ENCODE measurements around the gene PODXL. TPM values are rescaled to one million over a fixed set of nuclear protein-coding genes. Genes with fewer than 3 reads are reported as not detected.
"Not testable (repeated sequence)": the region's sequence is repeated elsewhere in the genome, so short reads cannot be mapped to it uniquely, and the experiment has no call there.

The PODXL gene
- total RNA-seq, 1 experiment from 2014 or later: 27.1 TPM

DNA sequence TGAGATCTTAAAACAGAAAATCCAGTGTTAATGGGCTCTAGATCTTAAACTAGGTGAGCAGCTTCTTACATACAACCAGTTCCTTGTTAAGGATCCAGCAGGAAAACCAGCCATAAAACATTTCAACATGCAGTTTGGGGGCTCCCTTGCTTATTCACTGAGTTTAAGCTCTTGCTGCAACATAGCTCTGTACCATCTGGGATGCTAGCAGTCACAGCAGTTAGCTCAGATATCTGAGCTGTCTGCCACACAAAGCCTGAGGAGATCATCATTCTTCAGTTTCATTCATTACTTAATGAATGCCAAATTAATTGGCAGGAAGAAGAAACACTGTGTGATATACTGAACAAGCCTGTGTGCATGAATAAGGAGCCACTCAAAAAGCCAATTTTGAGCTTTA is 62.8 kb downstream of the PODXL start:
- no peak for DNase-seq (ENCODE audit: low read depth)

DNA sequence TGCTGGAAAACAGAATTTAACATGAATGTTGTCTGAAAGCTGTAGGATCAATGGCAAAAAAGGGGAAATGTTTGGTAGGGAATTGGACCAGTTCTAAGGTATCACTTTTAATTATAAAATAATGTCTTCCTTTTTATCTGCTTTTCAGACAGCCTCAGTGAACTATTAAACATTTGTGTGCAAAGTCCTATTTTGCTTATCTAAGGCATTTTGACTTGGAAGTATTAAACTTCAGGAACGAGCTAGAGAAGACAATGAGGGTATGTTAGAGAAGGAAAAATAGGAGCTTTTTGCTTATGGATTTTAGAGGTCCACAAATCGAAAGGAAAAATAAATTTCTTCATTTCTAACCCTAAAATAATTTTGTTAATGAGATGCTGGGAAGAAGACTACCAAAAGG is 63.3 kb downstream of the PODXL start:
- DNase-seq (ENCODE audit: low read depth): no peak

DNA sequence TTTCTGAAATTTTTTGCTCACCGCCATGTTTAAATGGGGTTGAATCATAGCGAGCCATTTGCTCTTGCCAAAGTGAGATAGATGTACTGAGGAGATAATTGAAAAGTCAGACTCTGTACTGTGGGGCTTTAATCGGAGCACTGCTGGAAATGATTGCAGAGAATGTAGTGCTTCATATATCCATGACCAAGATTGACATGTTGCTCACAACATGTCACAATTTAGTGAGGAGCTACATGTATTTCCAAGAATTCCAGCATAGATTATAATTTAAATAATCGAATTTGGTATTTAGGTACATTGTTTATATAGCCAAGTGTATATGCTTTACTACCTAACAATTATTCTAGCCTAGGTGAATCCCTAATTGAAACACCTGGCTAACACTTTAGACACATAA is 66.5 kb downstream of the PODXL start:
- DNase-seq (ENCODE audit: low read depth): no peak

DNA sequence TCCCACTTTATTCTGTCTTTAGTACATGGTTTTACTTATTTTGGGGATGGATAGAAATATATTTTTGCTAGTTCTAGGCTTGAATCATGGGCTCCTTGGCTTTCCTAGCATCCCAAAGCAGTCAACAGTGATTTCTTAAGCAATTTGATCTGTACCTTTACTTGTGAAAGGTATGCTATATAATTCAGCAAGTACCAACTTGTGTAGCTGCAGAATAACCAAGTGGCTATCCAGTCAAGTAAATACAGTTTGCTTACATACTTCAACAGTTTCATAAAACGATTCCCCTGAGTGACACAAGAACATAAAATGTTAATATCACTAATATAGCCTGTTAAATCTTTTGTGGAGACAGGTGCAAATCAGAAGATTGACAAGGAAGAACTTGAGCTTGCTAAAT is 67.2 kb downstream of the PODXL start:
- no peak for DNase-seq (ENCODE audit: low read depth)

DNA sequence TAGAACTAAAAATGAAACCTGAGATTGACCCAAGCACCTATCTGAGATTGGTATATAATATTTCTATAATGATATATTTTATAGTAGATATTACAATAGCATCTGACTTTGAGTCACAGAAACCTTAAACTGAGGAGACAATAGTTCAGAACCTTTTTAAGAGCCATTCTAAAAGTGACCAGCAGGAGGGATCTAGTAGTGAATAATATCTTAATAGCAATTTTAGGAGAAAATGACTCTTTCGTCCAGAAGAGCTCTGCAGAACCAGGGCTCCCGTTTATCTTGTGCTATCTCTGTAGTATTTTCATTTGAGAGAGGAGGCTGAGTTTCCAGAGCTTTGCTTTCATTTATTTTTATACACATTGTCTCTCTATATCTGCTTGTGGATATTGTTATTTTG is 68.1 kb downstream of the PODXL start:
- no peak for DNase-seq (ENCODE audit: low read depth)

DNA sequence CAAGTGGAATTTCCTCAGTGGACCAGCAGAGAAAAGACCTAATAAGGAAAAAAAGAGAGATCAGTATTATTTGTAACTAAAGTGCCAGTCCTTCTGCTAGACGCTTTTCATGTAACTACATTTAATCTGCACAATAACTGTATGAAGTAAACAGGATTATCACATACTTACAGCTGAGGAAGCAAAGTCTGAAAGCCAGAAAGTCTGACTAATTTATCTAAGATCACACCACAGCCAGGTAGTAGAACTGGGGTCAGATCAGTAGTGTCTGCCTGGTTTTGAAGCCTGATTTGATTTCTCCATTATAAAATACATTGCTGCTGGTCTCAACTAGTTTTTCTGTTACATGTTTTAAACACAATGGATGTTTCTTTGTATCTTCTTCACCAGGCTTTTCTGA is 69.2 kb downstream of the PODXL start:
- DNase-seq (ENCODE audit: low read depth): no peak

DNA sequence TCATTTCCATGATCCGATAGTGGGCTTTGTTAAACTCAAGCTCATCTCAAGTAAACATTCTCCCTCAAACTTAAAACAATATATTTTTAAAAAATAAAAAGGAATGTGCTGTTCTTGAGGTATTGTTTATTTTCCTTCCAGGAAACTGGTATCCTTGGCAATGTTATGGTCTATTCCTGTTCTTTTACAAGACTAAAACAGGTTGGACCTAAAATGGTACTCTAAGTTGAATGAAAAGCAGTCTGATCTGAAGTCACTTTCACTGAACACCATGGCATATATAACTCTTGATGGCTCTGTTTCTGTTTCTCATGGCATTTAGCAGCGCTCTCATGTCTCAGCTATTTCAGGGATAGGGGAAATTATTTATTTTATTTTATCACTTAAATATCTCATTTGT is 70.1 kb downstream of the PODXL start:
- DNase-seq (ENCODE audit: low read depth): no peak

DNA sequence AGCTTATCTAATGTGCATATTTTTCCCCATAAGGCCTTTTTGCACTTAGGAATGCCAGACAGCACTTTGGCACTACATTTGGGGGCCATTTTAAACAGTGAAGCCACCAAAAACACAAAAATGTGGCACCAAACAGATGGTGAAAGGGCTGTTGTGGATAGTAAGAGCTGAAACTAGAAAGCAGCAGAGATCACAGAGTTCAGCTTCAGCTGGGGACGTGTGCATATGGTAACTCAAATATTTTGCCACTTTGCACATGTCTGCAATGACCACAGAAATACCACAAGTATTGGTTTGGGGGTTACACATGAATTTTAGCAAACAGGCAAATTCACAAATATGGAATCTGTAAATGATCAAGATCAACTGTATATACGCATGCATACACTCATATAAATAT is 72.8 kb downstream of the PODXL start:
- no peak for DNase-seq (ENCODE audit: low read depth)

DNA sequence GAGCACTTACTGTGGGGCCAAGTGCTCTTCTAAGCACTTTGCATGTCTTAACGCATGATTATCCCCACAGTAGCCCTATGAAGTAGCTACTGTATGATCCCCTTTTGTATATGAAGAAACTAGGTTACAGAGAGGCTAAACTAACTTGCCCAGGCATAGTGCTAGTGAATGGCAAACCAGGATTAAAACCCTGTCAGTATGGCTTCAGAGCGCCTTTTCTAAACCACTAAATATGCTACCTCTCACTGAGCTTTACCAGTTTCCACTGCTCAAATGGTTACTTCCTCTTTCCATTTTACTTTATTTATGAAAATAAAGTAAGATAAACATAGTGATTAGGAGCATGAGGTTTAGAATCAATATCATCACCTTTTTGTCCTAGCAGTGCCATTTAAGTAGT is 73.6 kb downstream of the PODXL start:
- DNase-seq (ENCODE audit: low read depth): no peak

DNA sequence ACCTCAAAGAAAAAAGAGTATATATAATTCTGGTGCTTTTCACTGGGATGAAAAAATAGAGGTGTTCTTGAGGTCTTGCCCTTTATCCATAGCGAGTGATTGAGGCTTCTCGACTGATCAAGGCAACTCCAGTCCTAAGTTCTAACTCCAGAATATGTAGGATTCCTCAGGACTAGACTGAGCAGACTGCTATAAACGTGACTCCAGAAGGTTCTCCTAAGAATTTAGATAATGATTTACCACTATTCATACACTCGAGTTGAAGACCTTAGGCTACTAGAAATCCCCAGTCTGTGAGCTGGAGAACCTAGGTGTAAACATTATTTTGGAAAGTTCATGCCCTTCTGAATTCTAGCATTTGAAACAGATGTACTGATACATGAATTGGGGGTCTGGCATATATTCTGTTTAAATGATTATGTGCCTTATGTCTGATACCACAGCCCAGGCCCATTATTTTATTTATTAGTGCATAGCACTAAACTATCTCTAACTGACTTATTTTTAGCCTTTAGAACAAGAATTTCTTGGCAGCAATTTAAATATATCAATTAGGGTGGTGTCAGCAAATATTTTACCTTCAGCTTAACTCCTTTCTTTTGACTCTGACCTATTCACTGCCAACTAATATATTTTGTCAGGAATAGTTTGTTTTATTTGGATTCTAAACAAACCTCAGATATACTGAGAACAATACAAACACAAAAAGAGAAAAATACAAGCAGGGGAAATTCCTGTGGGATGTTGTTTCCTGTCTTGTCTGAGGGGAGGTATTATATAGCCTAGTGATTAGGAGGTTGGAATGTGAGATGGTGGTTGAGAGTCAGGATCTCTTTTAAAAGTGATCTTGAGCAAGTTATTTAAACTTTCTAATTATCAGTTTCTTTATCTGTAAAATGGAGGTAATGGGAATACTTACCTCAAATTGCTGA is 75.8 kb downstream of the PODXL start:
- DNase-seq (ENCODE audit: low read depth): peak; percentile 50

DNA sequence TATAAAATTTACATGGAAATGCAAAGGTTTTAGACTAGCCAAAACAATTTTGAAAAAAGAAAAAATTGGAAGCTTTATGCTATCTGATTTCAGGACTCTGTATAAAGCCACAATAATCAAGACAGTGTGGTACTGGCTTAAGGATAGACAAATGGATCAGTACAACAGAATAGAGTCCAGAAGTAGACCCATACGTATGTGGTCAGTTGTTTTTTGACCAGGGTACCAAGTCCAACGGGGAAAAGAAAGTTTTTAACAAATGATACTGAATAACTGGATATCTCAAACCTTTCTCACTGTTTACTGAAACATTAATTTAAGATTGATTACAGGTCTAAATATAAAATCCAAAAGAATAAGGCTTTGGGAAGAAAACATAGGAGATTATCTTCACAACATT is 79.7 kb downstream of the PODXL start:
- no peak for DNase-seq (ENCODE audit: low read depth)

DNA sequence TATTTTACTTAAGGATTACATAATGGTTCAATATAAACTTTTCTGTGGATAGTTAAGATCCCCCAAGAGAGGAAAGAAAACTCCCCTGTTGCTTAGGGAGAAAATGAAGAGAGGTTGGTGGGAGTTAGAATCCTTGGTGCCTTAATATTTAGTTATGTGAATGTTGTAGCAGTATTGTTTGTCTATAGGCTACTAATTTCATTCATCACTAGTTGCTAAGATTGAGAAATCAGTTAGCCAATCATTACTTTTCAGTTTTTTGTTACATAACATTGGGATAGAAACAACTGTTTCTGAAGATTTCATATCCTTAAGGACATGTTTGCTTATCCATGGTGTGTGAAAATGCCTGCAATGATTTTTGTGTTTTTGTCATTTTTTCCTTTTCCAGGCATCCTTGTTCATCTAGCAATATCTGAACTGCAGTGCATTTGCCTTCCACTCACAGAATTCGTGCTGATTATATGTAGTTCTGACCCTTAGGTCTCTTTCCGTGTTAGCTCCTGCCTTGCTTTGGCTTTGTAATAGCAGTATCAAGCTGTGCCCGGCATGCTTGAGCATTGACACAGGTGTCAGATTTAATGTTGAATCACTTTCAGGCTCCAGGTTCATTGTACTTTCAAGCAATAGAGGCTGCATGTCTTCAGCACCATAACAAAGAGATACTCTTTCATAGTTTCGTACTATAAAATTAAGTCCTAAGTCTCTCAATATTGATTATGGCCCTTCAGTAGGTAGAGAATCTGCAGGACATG is 85.0 kb downstream of the PODXL start:
- DNase-seq (ENCODE audit: low read depth): no peak

DNA sequence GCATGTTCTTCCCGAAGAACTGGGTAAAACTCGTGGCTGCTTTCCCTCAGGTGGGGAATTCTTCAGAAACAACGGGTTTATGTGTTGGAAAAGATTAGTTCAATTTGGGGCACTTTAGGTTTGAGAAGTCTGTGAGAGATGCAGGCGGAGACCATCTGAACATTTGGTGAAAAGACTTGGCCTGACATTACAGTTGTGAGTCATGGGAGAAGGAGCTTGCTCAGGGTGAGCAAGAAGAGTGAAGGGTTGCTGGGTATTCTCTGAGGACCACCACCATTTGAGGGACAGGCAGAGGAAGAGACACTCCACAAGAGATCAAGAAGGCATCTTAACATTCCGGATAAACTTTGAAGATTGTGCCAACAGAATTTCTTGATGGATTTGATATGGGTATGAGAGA is 88.6 kb downstream of the PODXL start:
- DNase-seq (ENCODE audit: low read depth): no peak

DNA sequence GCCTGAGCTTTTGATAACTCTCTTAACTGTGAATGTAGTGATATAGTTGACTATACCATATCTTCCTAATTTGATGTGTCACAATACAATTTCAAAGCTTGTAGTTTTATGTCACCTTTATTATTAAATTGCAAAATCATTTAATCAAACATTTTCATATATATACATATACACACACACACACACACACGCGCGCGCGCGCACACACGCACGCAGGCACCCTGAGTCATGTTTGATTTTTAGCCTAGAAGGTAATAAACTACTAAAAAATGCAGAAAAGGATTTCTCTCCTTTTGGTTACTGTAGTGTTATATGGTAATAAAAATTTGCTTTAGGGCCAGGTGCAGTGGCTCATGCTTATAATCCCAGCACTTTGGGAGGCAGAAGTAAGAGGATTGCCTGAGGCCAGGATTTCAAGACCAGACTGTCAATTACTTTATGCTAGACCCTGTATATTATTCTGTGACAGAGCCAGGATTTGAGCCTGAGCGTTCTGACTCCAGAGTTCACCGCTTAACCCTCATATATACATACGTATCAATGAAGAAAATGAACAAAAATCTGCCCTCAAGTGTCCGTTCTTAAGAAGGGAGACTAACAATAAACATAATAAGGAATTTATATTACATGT is 89.6 kb downstream of the PODXL start:
- DNase-seq (ENCODE audit: low read depth): no peak

DNA sequence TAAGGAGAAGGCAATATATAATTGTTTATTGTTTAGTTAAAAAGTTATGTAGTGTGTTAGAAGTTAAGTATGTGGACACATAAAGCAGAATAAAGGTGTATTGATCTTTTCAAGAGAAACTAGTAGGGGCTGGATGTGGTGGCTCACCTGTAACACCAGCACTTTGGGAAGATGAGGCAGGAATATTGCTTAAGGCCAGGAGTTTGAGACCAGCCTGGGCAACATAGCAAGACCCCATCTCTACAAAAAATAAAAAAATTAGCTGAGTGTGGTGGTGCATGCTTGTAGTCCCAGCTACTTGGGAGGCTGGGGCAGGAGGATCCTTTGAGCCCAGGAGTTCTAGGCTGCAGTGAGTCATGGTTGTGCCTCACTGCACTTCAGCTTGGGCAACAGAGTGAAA is 93.7 kb downstream of the PODXL start:
- DNase-seq (ENCODE audit: low read depth): not testable (repeated sequence)

DNA sequence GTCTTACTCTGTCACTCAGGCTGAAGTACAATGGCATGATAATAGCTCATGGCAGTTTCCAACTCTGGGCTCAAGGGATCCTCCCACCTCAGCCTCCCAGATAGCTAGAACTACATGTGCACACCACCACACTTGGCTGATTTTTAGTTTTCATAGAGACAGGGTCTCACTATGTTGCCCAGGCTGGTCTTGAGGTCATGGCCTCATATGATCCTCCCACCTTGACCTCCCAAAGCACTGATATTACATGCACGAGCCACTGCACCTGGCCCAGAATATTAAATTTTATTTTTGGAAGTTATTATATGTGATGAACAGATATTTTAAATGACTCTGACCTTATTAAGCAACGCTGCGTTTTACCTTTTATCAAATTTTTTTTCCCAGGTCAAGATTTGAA is 94.4 kb downstream of the PODXL start:
- no peak for DNase-seq (ENCODE audit: low read depth)

DNA sequence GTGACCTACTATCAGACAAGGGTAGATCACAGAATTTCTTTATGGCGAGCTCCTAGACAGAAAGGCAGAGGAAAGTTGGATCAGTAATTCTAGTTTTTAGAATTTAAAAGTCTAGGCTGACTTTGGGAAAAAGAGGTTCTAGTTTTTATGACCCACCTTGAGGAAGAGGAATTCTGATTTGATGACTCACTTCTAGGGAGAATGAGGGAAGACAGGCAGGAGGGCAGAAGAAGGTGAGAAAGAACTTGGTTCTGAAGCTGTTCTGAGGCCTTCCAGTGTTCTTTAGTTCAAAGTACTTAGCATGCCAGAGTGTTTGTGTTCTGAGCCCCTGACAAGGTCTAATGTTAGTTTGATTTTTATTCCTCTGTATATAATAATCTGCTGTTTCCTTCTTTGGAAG is 97.2 kb downstream of the PODXL start:
- no peak for DNase-seq (ENCODE audit: low read depth)

DNA sequence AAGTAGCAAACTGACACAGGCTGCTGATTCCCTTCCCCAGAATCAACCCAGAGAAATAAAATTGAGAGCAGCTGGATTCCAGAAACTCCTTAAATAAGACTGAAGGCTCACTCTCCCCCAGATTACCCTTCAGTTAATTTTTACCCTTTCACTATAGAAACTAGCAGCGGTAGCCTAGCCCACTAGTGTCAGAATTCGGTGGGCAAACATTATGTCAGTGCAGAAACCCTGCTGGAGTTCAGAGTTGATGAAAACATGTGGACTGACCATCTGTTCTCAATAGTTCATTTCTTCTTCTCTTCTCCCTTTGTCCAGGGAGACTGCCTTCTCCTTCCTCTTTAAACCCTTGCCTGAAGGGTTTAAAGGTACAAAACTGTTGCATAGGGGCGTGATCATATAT is 100.1 kb downstream of the PODXL start:
- no peak for DNase-seq (ENCODE audit: low read depth)

DNA sequence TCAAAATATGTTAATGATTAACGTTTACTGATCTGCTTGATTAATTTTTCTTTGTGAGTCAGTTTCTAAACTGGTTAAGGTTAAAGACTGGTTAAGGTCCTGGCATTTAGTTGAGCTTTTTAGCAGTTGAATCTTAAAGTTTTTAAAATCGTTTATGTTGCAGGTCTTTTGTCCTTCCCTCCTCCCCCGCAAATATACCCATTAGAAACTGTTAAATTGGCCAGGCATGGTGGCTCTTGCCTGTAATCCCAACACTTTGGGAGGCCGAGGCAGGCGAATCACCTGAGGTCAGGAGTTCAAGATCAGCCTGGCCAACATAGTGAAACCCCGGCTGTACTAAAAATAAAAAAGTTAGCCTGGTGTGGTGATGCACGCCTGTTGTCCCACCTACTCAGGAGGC is 100.9 kb downstream of the PODXL start:
- no peak for DNase-seq (ENCODE audit: low read depth)

DNA sequence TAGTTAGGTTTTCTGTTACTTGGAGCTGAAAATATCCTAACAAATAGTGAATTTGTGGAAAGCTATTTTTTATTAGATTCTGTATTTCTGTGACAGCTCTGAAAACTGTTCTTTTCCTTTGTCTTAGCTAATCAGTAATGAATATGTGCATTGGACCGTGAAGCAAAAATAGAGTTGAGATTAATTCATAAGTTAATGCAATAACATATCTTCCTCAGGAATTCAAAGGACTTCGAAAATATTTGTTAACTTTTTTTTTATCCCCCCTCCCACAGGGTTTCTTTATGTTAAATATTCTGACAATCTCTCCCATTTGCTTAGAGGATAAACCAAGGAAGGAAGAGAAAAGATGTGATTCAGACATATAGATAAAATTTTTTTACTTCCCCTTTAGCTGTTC is 101.4 kb downstream of the PODXL start:
- DNase-seq (ENCODE audit: low read depth): no peak

DNA sequence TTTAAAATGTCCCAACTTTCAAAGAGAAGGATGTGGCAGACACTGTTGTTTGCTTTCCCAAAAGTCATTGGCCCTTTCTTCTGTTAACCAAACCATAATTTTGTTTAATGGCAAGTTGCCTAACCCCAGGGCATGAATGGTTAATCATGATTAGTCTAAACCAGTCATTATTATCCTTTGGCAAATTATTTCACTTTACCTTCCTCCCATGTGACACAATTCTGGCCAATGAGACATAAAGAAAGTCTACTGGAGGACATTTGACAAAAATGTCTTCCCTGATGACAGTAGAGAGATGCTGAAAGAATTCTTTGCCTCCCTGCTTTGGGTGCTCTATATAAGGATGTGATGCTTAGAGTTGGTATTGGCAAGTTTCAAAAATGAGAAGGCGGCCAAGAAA is 101.9 kb downstream of the PODXL start:
- no peak for DNase-seq (ENCODE audit: low read depth)
